Measurements from ENCODE around the gene WNT11. TPM values are rescaled to one million over a fixed set of nuclear protein-coding genes. Genes with fewer than 3 reads are reported as not detected.
A peak's percentile ranks its signal among the peaks of the same experiment; 100 is the strongest.

WNT11 gene
- total RNA-seq, 1 experiment from 2014 or later: not detected

- no TSS peak for BruUV-seq (replicated peaks)
- no peaks in the 10 kb centered on the region for H3K79me2 ChIP-seq (ENCODE audit: low read depth)
- ChIA-PET POLR2A (ENCODE audit: unreplicated experiment) (no interaction called here), CTCF (no interaction called here)
- no peaks in the 10 kb centered on the region for H3K9me3 ChIP-seq (ENCODE audit: insufficient read depth, low read depth)
- TF ChIP-seq EZH2 (IDR thresholded peaks at IDR 0.05; ENCODE audit: low read depth) (no peak), CTCF (conservative IDR thresholded peaks at IDR 0.05) (no peak)
- H3K4me3 ChIP-seq: no peak overlapping the region
- 0 out of 2 replicates have a peak, but pooled peaks cover 7% of the 10 kb centered on the region for H3K4me1 ChIP-seq (replicated peaks; ENCODE audit: insufficient read depth)
- no peaks in the 10 kb centered on the region for H4K20me1 ChIP-seq (ENCODE audit: insufficient read depth)
- no peak overlapping the region for H2AFZ ChIP-seq
- no peaks in the 10 kb centered on the region for H3F3A ChIP-seq (ENCODE audit: insufficient read depth, low read depth)
- intact Hi-C loops (cut with micrococcal nuclease; ENCODE audit: unreplicated experiment): no loop called here
- no peak overlapping the region for H3K27ac ChIP-seq
- H3K4me2 ChIP-seq: 0 out of 2 replicates have a peak overlapping the region, but pooled peaks have one; percentile 10
- H3K36me3 ChIP-seq (ENCODE audit: low read depth): no peaks in the 10 kb centered on the region
- H3K9me2 ChIP-seq (ENCODE audit: insufficient read depth): no peaks in the 10 kb centered on the region
- DNase-seq: peak in 1 of 2 experiments; percentile 39
- no peaks in the 10 kb centered on the region for H3K27me3 ChIP-seq (ENCODE audit: insufficient read depth, low read depth)
Observed at GRCh38 chr11:76184551-76184993, 21.7 kb downstream of the WNT11 start.

GRCh38 chr11:76181371-76181770 is 24.9 kb downstream of the WNT11 start:
- ChIA-PET POLR2A (ENCODE audit: unreplicated experiment) (no interaction called here), CTCF (no interaction called here)
- H2AFZ ChIP-seq: no peak overlapping the region
- 0 out of 2 replicates have a peak, but pooled peaks cover 7% of the 10 kb centered on the region for H3K4me1 ChIP-seq (replicated peaks; ENCODE audit: insufficient read depth)
- H3K4me2 ChIP-seq: no peak overlapping the region
- H3F3A ChIP-seq (ENCODE audit: insufficient read depth, low read depth): no peaks in the 10 kb centered on the region
- H3K4me3 ChIP-seq: no peak overlapping the region
- TF ChIP-seq EZH2 (IDR thresholded peaks at IDR 0.05; ENCODE audit: low read depth) (no peak), CTCF (conservative IDR thresholded peaks at IDR 0.05) (no peak)
- H3K79me2 ChIP-seq (ENCODE audit: low read depth): no peaks in the 10 kb centered on the region
- no TSS peak for BruUV-seq (replicated peaks)
- H3K27me3 ChIP-seq (ENCODE audit: insufficient read depth, low read depth): no peaks in the 10 kb centered on the region
- no peaks in the 10 kb centered on the region for H3K9me2 ChIP-seq (ENCODE audit: insufficient read depth)
- no peaks in the 10 kb centered on the region for H3K9me3 ChIP-seq (ENCODE audit: insufficient read depth, low read depth)
- intact Hi-C loops (cut with micrococcal nuclease; ENCODE audit: unreplicated experiment): no loop called here
- no peak for DNase-seq
- no peak overlapping the region for H3K27ac ChIP-seq
- no peaks in the 10 kb centered on the region for H3K36me3 ChIP-seq (ENCODE audit: low read depth)
- no peaks in the 10 kb centered on the region for H4K20me1 ChIP-seq (ENCODE audit: insufficient read depth)

GRCh38 chr11:76179147-76179546 is 27.2 kb downstream of the WNT11 start:
- BruUV-seq (replicated peaks): no TSS peak

More at GRCh38 chr11:76179147-76179546, 27.2 kb downstream of the WNT11 start:
- H3K27me3 ChIP-seq (ENCODE audit: insufficient read depth, low read depth): no peaks in the 10 kb centered on the region
- H2AFZ ChIP-seq: no peak overlapping the region
- no peak for TF ChIP-seq CTCF (conservative IDR thresholded peaks at IDR 0.05)
- no peak for TF ChIP-seq EZH2 (IDR thresholded peaks at IDR 0.05; ENCODE audit: low read depth)
- CTCF ChIA-PET: no interaction called here
- H3K36me3 ChIP-seq (ENCODE audit: low read depth): no peaks in the 10 kb centered on the region
- no peak for DNase-seq
- POLR2A ChIA-PET (ENCODE audit: unreplicated experiment): no interaction called here
- H3K9me3 ChIP-seq (ENCODE audit: insufficient read depth, low read depth): no peaks in the 10 kb centered on the region
- H3K4me2 ChIP-seq: no peak overlapping the region
- no peak overlapping the region for H3K27ac ChIP-seq
- H3F3A ChIP-seq (ENCODE audit: insufficient read depth, low read depth): no peaks in the 10 kb centered on the region
- H3K79me2 ChIP-seq (ENCODE audit: low read depth): no peaks in the 10 kb centered on the region
- H3K4me3 ChIP-seq: no peak overlapping the region
- no peaks in the 10 kb centered on the region for H3K9me2 ChIP-seq (ENCODE audit: insufficient read depth)
- H3K4me1 ChIP-seq (replicated peaks; ENCODE audit: insufficient read depth): 0 out of 2 replicates have a peak, but pooled peaks cover 2% of the 10 kb centered on the region
- intact Hi-C loops (cut with micrococcal nuclease; ENCODE audit: unreplicated experiment): no loop called here
- H4K20me1 ChIP-seq (ENCODE audit: insufficient read depth): no peaks in the 10 kb centered on the region

Data from PC-9 (cell line).